ENCODE data around the gene SPOPL.
"Not testable (repeated sequence)": the region's sequence is repeated elsewhere in the genome, so short reads cannot be mapped to it uniquely, and the experiment has no call there.

SPOPL gene
- 24.6 to 28.7 reads per million in 2 donors for total RNA-seq

DNA sequence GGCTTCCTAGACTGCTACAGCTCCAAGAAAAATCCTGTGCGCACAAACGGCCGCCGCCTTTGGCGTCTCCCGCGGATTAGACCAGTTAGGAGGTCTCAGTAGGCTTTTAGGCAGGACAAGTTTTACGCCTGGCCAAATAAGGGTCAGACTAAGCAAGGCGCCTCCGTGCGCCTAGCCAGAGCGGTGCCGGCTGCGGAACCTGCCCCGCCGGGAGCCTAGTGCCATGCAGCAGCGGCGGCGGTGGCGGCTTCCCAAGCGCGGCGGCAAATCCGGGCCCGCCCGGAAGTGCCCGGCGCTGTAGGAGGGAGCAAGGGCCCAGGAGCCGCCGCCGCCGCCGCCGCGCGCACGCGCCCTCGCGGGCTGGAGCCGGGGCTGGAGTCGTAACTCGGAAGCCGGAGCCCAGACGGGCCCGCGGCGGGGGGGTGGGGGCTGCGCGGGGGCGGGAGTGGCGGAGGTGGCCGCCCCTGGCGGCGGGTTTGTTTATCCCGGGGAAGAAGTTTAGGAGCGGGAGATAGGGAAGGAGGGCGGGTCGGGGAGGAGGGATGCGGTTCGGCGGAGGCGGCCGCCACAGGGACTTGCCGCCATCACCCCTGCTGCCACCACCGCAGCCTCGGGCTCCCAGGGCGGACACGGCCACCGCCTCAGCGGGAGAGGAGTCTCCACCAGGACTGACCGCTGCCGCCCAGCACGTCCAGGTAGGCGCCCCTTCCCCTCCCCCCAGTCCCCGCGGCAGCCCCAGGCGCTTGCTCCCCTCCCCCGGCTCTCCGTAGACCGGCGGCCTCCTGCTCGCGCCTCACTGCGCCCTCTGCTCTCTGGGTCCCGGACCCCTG lies at the start of gene SPOPL:
Gene SPOPL (plus strand): TSS at position 346 of the 830 bp plus-strand sequence. CDS start 48,447 bp downstream, outside the sequence.
- DNase-seq: peak; percentile 77

DNA sequence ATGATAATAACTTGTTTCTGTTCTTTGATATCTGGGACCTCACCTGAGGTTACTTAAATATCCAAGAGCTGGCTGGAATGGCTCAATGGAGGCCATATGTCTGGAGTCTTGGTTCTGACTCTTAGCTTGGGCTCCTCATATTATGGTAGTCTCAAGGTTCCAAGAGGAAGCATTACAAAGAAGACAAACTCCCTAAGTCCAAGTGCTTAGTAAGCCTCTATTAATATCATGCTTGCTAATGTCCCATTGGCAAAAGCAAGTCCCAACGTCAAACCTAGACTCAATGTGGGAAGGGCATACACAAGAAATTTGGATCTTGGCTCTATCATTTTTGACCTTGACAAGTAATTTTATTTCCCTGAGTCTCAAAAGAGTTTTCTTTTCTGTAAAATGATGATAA lies 49.2 kb upstream of the SPOPL start:
- no peak for DNase-seq

DNA sequence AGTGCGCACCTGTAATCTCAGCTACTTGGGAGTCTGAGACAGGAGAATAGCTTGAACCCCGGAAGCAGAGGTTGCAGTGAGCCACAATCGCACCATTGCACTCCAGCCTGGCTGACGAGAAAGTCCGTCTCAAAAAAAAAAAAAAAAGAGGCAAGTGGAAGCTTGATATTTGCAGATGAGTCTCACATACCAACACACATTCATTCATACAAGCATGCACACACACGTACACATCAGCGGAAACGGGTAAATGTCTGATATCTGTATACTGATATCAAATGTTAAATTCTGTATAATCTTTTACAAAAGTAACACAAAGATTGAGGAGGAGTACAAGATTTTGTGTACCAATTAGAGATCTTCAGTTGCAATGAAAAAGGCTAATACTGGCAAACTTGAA lies 47.8 kb upstream of the SPOPL start:
- no peak for DNase-seq

DNA sequence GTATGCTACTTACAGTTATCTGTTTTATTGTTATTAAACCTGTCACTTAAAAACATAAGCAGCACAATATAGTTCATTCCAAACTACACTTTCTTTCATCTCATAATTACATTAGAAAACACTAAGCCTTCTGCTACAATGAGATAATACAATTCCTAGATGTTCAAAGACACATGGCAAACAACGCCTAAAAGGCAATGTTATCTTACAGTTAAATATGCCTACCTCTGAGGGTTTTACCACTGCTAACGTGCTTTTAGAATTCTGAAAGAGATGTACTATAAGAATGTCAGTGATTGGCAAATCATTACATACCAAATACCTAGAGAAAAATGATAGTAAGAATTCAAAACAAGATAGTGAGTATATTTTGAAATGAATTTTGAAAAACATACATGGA lies 46.8 kb upstream of the SPOPL start:
- DNase-seq: no peak

DNA sequence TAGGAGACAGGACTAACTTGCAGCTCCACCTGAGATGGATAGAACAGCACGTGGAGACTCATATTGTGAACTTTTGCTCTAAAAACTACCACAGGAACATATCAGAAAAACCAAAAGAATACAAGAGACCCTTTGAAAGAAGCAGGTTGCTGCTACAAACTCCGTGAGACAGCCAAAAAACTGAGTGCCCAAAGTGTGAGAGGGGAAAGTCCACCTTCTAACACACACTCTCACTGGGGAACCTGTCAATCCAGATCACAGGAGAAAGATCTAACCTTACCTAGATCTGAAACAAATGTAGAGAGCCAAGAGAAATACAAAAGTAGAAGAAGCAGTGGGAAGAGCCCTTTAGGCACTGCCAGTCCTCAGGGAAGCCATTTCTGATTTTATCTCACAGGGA lies 46.3 kb upstream of the SPOPL start:
- no peak for DNase-seq

DNA sequence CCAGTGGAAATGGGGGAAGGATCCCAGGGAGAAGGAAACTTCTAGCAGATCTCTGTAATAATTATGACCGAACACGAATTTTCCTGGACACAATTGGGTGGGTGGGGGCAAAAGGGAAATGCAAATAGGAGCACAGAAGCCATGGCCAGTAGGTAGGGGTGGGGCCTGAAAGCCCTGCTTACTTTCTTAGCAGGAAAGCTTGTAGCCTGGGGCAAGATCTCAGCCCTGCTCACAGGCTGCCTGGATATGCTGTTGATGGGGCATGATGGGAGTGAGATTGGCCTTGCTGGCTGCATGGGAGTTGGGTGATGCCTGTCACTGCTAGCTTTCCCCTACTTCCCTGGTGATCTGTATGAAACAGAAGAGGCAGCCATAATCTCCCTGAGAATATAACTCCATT lies 45.9 kb upstream of the SPOPL start:
- DNase-seq: no peak

DNA sequence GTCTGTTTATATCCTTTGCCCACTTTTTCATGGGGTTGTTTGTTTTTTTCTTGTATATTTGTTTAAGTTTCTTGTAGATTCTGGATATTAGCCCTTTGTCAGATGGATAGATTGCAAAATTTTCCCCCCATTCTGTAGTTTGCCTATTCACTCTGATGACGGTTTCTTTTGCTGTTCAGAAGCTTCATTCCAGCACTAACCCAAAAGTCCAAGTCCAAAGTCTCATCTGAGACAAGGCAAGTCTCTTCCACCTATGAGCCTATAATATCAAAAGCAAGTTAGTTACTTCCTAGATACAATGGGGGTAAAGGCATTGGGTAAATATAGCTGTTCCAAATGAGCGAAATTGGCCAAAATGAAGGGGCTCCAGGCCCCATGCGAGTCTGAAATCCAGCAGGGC lies 38.9 kb upstream of the SPOPL start:
- DNase-seq: not testable (repeated sequence)

DNA sequence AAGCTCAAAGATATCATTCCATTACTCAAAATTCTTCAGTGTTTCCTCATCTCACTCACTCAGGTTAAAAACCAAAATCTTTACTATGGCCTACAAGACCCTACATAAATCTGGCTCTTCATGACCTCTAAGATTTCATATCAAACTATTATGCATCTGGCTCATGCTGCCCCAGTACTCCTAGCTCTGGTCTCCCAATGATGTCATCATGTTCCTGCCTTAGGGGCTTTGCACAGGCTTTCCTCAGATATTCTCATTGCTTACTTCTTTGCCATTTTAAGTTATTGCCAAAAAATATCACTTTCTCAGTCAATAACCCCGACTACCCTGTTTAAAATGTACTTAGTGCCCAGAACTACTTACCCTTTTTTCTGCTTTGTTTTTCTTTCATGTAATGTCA lies 33.0 kb upstream of the SPOPL start:
- DNase-seq: no peak

DNA sequence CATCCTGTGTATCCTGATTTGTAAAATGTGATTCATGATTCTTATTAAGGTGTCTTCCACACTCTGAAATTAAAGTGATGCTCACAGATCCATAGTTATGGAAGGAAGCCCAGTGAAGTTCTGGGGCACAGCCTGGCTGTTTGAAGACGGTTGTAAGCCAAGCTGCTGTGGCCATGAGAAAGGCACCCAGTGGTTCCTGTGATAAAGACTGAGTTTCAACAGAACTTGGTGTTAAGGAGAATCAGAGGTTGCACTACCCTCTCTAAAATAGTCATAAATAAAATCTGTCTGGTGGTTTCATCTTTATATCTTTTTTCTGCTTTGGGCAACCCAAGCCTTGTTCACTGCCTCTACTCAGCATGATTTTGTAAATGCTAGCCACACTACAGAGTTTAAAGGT lies 32.2 kb upstream of the SPOPL start:
- no peak for DNase-seq

DNA sequence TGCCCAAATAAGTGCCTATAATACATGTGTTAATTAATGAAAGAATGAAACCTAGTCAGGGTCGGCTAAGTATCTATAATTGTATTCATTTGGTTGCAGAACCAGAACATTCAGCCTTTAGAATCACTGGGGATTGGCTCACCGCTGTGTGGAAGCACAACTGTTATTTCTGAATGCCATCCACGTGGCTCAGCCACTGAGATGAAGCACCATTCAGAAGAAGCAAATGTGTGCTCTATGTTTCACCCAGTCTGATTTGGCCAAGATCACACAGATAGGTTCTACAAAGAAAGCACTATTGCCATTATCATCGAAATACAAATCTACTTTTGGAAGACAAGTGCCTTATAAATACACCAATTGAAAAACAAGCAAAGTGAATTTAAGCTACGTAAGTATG lies 30.6 kb upstream of the SPOPL start:
- DNase-seq: no peak

DNA sequence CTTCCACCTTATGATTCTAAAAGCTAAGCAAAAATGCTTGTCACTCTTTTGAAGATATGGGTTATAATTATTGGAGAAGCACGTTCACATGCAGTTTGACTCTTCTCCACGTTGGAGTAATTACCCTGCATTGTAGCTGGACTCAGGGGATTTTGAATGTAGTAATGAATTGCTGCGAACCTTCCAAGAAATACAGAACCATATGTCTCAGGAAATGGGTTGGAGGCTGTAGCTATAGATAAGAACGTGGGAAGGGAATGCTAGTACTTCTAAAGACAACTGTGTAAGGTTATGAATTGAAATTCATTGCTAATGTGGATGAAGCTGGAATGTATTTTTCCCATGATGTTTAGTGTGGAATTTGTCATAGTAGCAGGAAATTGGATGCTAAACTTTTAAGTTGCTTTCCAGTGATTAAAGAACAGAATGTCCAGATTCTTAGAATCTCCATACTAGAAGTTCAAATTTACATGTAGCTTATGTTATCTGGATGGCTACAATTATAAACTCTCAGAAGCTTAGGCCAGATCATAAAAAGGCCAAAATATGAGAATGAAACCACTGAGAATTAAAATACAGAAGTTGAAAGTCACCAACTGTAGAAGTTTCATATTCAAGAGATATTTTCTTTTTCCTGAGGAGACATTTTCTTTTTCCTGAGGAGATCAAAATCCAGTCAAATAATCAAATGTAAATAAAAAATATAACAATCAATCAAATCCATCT lies 27.3 kb upstream of the SPOPL start:
- DNase-seq: no peak

DNA sequence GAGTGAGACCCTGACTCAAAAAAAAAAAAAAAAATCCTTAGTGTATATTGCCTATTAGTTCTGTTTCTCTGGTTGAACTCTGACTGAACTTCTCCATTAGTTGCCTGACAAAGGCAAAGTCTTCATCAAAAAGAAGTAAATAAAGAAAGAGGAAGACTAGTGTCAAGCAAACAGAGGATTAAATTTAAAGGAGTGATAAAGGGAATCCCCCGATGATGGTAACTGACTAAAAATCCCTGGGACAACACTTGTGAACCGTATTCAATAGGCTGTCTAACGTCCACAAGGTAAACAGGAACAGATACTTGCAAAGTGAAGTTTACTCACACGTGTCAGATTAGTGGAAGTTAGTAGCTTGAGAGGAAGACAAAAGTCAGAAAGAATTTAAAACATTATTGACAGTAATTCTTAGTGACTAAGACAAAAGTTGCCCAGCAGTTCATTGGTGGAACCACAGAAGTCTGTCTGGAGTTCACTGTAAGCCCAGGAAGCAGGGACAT lies 26.2 kb upstream of the SPOPL start:
- no peak for DNase-seq

DNA sequence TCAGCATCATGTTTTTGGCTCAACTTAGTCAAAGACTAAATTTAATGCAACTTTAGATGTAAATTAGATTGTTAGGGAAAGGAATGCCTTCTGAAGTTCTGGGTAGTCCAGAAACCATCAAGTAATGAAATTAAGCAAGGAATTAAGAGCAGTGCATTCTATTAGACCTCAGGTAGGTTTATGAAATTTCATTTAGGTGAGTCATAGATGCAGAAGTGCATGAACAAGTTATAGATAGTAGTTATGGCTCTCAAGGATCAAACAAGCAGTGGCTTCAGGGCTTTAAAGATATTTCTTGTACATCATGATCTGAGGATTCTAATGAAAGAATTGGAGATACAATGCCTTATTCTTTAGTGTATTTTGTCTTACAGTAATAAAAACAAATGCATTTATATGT lies 25.4 kb upstream of the SPOPL start:
- DNase-seq: no peak

DNA sequence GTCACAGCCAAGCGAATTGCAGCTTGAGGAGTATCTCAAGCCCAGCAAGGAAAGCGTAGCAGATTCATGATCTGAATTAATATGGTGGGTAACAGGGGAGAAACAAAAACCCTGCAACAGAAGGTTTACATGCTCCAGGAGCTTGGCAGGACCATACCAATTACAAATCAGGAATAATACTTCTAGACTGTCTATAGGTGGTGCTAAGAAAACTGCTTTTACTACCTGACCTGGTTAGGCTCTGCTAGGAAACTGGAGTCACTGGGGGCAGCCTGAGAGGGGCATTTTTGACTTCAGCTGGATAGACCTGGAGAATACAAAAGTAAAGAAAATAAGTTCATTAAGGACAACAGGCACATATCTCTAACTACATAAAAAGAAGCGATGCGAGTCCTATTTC lies 24.6 kb upstream of the SPOPL start:
- no peak for DNase-seq

DNA sequence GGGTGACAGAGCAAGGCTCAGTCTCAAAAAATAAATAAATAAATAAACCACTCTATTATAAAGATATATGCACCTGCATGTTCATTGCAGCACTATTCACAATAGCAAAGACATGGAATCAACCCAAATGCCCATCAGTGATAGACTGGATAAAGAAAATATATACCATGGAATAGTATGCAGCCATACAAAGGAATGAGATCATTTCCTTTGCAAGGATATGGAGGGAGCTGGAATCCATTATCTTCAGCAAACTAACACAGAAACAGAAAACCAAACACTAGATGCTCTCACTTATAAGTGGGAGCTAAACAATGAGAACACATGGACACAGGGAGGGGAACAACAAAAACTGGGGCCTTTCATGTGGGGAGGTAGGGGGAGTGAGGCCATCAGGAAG lies 18.8 kb upstream of the SPOPL start:
- not testable (repeated sequence) for DNase-seq

DNA sequence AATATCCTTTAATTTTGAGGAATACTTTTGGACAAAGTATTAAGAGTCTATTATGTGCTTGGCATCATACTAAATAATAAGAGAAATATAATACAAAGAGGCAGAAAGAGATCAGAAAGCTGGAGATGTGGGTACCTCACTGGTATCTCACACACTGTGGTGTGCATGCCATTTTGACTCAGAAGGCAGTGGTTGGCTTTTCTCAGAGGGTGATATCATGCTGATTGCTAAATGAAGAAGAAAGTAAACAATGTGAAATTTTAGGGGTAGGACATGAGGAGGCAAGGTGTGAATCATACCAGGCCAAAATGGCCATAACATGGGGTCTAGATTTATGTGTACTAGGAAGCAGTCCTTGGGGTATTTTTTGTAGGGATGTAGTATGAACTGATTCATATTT lies 16.6 kb upstream of the SPOPL start:
- DNase-seq: no peak

DNA sequence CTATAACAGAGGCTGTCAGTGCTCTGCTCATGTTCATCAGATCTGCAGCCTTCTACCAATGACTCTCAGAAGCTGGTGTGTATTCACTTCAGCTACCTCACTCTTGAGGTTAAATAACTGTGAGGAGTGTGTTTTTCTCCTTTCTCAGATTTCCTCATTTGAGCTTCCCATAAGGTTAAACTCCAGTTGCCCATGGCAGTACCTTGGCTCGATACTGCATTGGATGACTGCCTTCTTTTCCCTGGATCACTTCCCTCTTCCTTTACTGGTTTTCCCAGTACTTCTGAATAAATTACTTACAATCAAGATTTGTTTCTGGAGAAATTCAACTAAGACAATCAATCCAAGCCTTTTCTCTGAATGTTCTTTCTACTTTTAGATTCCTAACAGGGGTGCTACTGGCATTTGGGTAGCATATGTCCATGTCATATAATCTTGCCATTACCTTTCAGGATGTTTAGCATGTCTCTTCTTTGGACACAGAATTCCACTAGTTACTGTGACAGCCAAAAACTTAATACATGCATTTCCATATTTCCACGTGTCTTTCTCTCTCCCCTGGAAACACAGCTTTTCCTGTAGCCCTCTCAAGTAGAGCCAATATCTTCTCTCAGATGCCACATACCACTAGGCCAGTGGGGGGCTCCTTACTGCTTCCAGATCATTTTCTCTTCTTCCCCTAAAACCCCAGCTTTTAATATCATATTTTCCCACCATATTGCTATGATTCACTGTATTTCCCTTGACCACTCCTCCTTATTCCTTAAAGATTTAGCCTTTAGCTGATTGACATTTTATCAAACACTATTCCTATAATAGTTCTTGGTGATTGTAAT lies 15.0 kb upstream of the SPOPL start:
- no peak for DNase-seq

DNA sequence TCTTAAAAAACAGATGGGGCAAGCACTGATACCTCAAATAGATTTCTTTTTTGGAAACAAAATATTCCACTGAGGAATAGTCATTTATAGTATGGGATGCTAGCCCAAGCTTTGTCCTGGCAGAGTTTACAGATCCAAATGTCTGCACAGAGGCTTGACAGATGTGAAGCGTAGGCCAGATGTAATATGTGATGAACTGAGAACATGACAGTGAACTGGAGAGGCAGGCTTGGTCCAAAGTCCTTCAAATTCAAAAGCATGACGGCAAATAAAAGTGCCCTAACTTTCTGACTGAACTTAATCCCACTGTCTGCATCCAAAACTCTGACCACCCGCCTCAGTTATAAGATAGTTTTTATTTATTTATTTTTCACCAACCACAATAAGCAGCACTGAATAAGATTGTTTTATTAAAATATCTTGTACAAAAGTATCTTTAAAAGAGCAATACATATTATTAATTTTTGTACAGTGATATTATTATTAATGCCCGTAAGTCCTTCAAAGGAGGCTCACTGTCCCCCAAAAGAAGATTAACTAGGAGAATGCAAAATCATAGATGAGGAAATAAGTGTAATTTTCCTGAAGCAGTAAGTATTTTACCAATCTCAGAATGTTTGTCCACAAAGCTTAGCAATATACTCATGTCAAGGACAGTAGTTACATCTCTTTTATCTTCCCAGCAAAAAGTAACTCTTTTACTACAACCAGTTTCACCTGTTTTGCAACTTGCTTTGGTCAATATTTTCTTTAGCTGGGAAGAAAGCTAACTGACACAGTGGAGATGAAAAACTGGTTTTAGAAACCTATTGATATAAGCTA lies 10.7 kb upstream of the SPOPL start:
- no peak for DNase-seq

DNA sequence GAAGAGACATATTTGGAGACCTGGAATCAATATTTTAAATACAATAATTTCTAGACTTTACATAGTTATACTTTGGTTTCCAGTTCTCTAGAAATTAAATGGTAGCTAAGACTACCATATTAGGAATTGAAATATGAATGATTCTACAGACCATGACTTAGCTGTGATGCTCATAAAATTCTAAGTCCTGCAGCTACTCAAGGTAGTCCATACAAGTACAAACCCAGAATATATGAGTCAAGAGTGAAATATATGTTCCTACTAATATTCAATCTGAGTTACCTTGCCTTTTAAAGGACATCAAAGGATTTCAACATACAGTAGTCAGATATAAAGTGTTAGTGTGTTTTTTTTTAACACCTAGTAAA lies 10.1 kb upstream of the SPOPL start:
- no peak for DNase-seq

DNA sequence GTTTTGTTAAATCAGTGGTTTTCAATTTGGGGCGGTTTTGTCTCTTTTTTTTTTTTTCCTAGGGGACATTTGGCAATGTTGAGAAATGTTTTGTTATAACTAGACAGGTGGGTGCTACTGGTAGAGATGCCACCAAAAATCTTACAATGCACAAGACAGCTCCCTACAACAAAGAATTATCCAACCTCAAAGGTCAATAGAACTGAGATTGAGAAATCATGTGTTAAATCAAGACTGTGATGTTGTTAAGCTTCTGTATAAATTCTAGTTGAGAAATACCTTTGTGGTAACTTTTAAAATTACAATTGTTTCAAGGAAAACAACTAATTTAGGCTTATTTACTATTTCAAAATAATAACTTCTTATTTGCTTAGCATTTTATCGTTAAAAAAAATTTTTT lies 9.4 kb upstream of the SPOPL start:
- DNase-seq: no peak

DNA sequence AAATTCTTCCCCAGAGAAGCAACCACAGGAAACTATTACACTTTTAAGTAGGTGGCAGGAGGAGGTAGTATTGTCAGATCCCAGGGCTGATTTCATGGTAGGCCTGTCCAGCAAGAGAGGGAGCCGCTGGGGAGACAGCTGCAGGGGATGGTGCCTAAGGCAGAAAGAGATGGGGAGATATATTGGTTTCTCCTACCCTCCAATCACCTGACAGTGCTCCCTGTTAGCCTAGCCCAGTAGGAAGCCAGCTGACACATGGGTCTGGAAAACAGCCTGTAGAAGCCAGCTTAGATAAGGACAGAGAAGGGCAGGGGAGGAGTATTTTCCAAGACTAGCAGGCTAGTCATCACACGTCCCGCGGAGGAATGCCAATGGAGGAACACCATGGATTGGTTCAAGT lies 8.2 kb upstream of the SPOPL start:
- no peak for DNase-seq

DNA sequence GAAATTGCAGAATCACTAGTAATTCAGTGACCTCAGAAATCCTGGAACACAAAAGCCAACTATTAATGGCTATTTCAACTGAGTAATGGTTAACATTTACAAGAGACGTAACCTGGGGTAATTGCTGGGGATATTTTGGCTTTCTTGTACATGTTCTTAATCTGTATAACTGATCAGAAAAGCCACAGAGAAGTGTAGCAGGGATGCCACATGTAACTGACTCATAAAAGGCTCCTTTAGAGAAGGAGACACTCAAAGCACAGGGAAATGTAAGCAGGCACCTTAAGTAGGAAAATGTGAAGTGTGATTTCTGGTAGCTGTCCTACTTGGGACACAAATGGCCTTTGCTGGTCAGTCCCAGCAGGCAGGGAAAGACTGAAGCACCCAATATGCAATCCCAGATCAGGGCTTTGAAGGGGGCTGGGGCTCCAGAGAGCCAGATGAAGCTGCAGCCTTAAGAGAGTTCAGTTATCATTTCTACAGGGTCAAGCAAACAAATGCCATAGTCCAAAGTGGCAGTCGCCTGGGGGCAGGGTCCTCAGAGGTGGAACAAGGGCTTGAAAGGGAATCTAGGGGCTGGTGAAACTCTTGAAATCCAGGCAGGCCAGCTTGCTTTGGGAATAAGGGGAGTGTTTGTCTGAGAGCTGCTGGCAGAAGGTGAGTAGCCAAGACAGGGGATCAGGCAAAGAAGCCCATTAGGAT lies 7.2 kb upstream of the SPOPL start:
- DNase-seq: no peak
